SK-N-SH (cell line): ENCODE data around the gene PDE4D. TPM values are rescaled to one million over a fixed set of nuclear protein-coding genes. Genes with fewer than 3 reads are reported as not detected.

Experiments
- CTCF ChIA-PET: fragments of 300-600, 350-600 bp; formaldehyde crosslinking; extraction: SDS; loops from one replicate; lab custom pipeline; 2021; lab: Yijun Ruan, JAX
- POLR2A ChIA-PET: fragments of 350-600 bp; sonication (Branson Sonifier 250); formaldehyde crosslinking; extraction: SDS; loops from one replicate; lab custom pipeline; 2020; ENCODE audit warnings: antibody characterized with exemption, inconsistent platforms; lab: Yijun Ruan, JAX
- DNase-seq: peaks from one replicate; pipeline ENCODE4 v3.0.0; 2012
- H2AFZ ChIP-seq: fragments of 200-600 bp; sonication (generic); 2 replicates; pipeline ENCODE4 v1.8.1; 2016; ENCODE audit warnings: antibody characterized with exemption, mild to moderate bottlenecking, low read depth
- H3F3A ChIP-seq: fragments of 200-600 bp; sonication (generic); replicated peaks from 2 replicates; pipeline ENCODE3; 2016; ENCODE audit warnings: antibody characterized with exemption, mild to moderate bottlenecking; ENCODE audit not compliant: insufficient read depth
- H3K27ac ChIP-seq, 2 experiments: fragments of 200-500 bp in 1 of 2; fragments of 200-600 bp in 1 of 2; sonication (Bioruptor generic) in 1 of 2; sonication (generic), shearing (Covaris generic) in 1 of 2; 2 replicates each; pipeline versions ENCODE4 v1.5.1 to v1.6.1; 2014 to 2016; ENCODE audit warnings: low read depth in 2 of 2, inconsistent platforms in 1 of 2, low read length in 1 of 2, mild to moderate bottlenecking in 1 of 2, mixed read lengths in 1 of 2
- H3K27me3 ChIP-seq: fragments of 200-600 bp; sonication (generic), shearing (Covaris generic); 2 replicates; pipeline ENCODE4 v1.6.1; 2016; ENCODE audit warnings: mixed run types; ENCODE audit not compliant: insufficient read depth
- H3K36me3 ChIP-seq, 2 experiments: fragments of 200-500 bp in 1 of 2; fragments of 200-600 bp in 1 of 2; sonication (Bioruptor generic) in 1 of 2; sonication (generic) in 1 of 2; replicated peaks in 1 of 2; 2 replicates each; pipeline versions ENCODE3 to v1.5.1; 2014 to 2016; ENCODE audit warnings: low read length in 1 of 2, mild to moderate bottlenecking in 1 of 2; ENCODE audit not compliant: insufficient read depth in 2 of 2, control insufficient read depth in 1 of 2
- H3K4me1 ChIP-seq, 2 experiments: fragments of 200-500 bp in 1 of 2; fragments of 200-600 bp in 1 of 2; sonication (Bioruptor generic) in 1 of 2; sonication (generic), shearing (Covaris generic) in 1 of 2; 2 replicates each; pipeline versions ENCODE4 v1.5.1 to v1.6.1; 2014 to 2016; ENCODE audit warnings: low read depth in 1 of 2, low read length in 1 of 2, mixed run types in 1 of 2; ENCODE audit not compliant: insufficient read depth in 2 of 2, control insufficient read depth in 1 of 2
- H3K4me2 ChIP-seq: fragments of 200-600 bp; sonication (generic), shearing (Covaris generic); 2 replicates; pipeline ENCODE4 v1.6.1; 2017; ENCODE audit warnings: mixed run types
- H3K4me3 ChIP-seq, 2 experiments: fragments of 200-500 bp in 1 of 2; fragments of 200-600 bp in 1 of 2; sonication (Bioruptor generic) in 1 of 2; sonication (generic), shearing (Covaris generic) in 1 of 2; 2 replicates each; pipeline versions ENCODE4 v1.5.1 to v1.8.1; 2014 to 2016; ENCODE audit warnings: low read depth in 2 of 2, inconsistent platforms in 1 of 2, low read length in 1 of 2, mild to moderate bottlenecking in 1 of 2, mixed read lengths in 1 of 2, moderate library complexity in 1 of 2
- H3K79me2 ChIP-seq: fragments of 200-600 bp; sonication (generic); 2 replicates; pipeline ENCODE4 v1.8.1; 2017; ENCODE audit warnings: mild to moderate bottlenecking; ENCODE audit not compliant: insufficient read depth
- H3K9ac ChIP-seq: fragments of 200-600 bp; sonication (generic); 2 replicates; pipeline ENCODE4 v1.6.1; 2017; ENCODE audit warnings: mixed run types
- H3K9me2 ChIP-seq: fragments of 200-600 bp; sonication (generic); 2 replicates; pipeline ENCODE4 v1.6.1; 2017; ENCODE audit warnings: mixed run types
- H3K9me3 ChIP-seq: fragments of 200-600 bp; sonication (generic); 2 replicates; pipeline ENCODE4 v1.6.1; 2017; ENCODE audit warnings: mixed run types, mild to moderate bottlenecking, moderate library complexity
- H4K20me1 ChIP-seq: fragments of 200-600 bp; sonication (generic); 2 replicates; pipeline ENCODE4 v1.6.1; 2017; ENCODE audit warnings: mild to moderate bottlenecking, mixed run types; ENCODE audit not compliant: insufficient read depth
- FOSL2 ChIP-seq: IDR thresholded peaks from 2 replicates; pipeline ENCODE4 v1.4.0; 2012; ENCODE audit warnings: low read depth, mild to moderate bottlenecking, moderate library complexity, borderline replicate concordance
- FOXJ3 ChIP-seq: sonication (generic); formaldehyde crosslinking; IDR thresholded peaks from 2 replicates; pipeline ENCODE4 v1.5.1; 2020; ENCODE audit warnings: mild to moderate bottlenecking, missing genetic modification reagents
- GABPA ChIP-seq: IDR thresholded peaks from 2 replicates; pipeline ENCODE4 v1.4.0; 2012; ENCODE audit warnings: low read depth, mild to moderate bottlenecking
- GATA2 ChIP-seq: sonication (generic); formaldehyde crosslinking; IDR thresholded peaks from 2 replicates; pipeline ENCODE4 v1.5.0; 2020; ENCODE audit warnings: mild to moderate bottlenecking, missing genetic modification reagents
- NFIC ChIP-seq: IDR thresholded peaks from 2 replicates; pipeline ENCODE4 v1.4.0; 2012; ENCODE audit warnings: borderline replicate concordance
- POLR2AphosphoS5 ChIP-seq: IDR thresholded peaks from 2 replicates; pipeline ENCODE4 v1.6.1; 2012; ENCODE audit warnings: low read depth, low read length
- RCOR1 ChIP-seq: fragments of 150-350 bp; IDR thresholded peaks from 2 replicates; pipeline ENCODE4 v1.6.1; 2017; ENCODE audit warnings: antibody characterized with exemption, low read length
- RXRA ChIP-seq: IDR thresholded peaks from 2 replicates; pipeline ENCODE4 v1.4.0; 2012; ENCODE audit warnings: low read depth, mild to moderate bottlenecking, borderline replicate concordance
- SMC3 ChIP-seq: IDR thresholded peaks from 2 replicates; pipeline ENCODE4 v1.6.1; 2012; ENCODE audit warnings: low read depth, low read length, improper control_type of control experiment
- TAF1 ChIP-seq: IDR thresholded peaks from 2 replicates; pipeline ENCODE4 v1.6.1; 2012; ENCODE audit warnings: low read depth, mild to moderate bottlenecking, low read length, moderate library complexity, borderline replicate concordance
- TCF12 ChIP-seq: IDR thresholded peaks from 2 replicates; pipeline ENCODE4 v1.4.0; 2012
- WGBS: methylation state at CpG from one replicate; pipeline ENCODE4 v1.1.6; 2017; ENCODE audit warnings: low lambda C conversion rate; 5-methylcytosine and 5-hydroxymethylcytosine counted together
- polyA plus RNA-seq, 3 experiments: library from polyadenylated mRNA; depleted of rRNA; stranded (reverse); fragments of >200 nt; gene quantifications; 2 replicates each; pipeline ENCODE4 v1.2.3, GENCODE V29; 2012
- TF ChIP-seq, protein P1 (sequence below): IDR thresholded peaks from 2 replicates; pipeline ENCODE4 v1.4.0; 2012; ENCODE audit warnings: low read depth, borderline replicate concordance

PDE4D gene
- polyA plus RNA-seq, 1 of the 3 experiments (the other 2 are of a cell fraction): 2.4 TPM

DNA sequence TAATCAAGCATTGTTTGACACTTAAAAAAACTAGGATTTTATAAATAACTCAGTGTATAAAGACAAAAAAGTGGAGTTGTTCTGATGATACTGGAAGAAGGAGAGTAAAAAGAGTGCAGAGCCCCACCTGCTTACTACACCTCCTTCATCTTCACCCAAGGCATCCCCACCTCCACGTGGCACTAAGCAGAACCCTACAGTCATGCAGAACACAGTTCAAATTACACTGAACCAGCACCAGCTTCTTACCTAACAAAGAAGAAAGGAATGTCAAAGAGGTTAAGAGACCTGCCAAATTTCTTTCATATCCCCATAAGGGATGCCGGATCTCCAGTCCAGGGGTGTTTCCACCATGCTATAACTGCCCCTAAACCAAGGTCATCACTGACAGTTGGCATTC lies 55.5 kb downstream of the PDE4D start:
- WGBS: 72% methylated on average over 2 of the region's 2 CpGs
- Histone ChIP-seq H3K27me3 (no peaks in the 10 kb centered on the region), H3K4me1 (peaks cover 13 to 15% of the 10 kb centered on the region in 2 experiments), H3K4me3 (no peak overlapping the region), H2AFZ (no peak overlapping the region), H3K27ac (no peak overlapping the region), H3F3A (peaks cover 40% of the 10 kb centered on the region), H3K9me3 (no peaks in the 10 kb centered on the region), H3K9me2 (no peaks in the 10 kb centered on the region), H3K9ac (no peak overlapping the region), H3K36me3 (no peaks in the 10 kb centered on the region), H4K20me1 (no peaks in the 10 kb centered on the region), H3K79me2 (no peaks in the 10 kb centered on the region), H3K4me2 (no peak overlapping the region)
- no peak for TF ChIP-seq GABPA
- TF ChIP-seq TCF12: no peak
- TF ChIP-seq RCOR1: no peak
- no peak for TF ChIP-seq NFIC
- ChIA-PET CTCF (no interaction called here), POLR2A (no interaction called here)
- DNase-seq: no peak

DNA sequence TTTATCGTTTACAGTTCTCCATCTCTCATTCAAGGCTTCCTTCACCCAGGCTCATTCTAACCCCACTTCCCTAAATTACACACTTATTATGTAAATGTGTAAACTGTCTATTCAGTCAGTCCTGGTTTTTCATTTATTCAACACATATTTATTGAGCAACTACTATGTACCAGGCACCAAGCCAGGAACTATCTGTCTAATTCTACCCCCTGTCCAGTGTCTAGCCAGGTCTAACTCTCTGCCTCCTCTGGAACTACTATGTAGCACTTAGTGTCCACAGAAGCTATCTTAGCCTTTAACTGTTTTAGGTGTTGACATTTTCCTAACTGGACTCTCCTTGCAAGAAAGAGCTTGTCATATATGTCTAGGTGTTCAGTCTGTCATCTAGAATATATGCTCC lies 56.5 kb downstream of the PDE4D start:
- Histone ChIP-seq H3K9me2 (no peaks in the 10 kb centered on the region), H3K27ac (no peak overlapping the region)
- CTCF ChIA-PET: no interaction called here
- TF ChIP-seq RXRA (no peak), POLR2AphosphoS5 (no peak), SMC3 (no peak), GATA2 (no peak), TAF1 (no peak)
- TF ChIP-seq, protein P1, sequence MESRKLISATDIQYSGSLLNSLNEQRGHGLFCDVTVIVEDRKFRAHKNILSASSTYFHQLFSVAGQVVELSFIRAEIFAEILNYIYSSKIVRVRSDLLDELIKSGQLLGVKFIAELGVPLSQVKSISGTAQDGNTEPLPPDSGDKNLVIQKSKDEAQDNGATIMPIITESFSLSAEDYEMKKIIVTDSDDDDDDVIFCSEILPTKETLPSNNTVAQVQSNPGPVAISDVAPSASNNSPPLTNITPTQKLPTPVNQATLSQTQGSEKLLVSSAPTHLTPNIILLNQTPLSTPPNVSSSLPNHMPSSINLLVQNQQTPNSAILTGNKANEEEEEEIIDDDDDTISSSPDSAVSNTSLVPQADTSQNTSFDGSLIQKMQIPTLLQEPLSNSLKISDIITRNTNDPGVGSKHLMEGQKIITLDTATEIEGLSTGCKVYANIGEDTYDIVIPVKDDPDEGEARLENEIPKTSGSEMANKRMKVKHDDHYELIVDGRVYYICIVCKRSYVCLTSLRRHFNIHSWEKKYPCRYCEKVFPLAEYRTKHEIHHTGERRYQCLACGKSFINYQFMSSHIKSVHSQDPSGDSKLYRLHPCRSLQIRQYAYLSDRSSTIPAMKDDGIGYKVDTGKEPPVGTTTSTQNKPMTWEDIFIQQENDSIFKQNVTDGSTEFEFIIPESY: no peak
- TF ChIP-seq, all 33 proteins: peak for 0
- Histone ChIP-seq H2AFZ (no peak overlapping the region), H4K20me1 (no peaks in the 10 kb centered on the region), H3K9me3 (no peaks in the 10 kb centered on the region), H3K9ac (no peak overlapping the region), H3K36me3 (no peaks in the 10 kb centered on the region), H3K4me3 (no peak overlapping the region), H3K4me2 (no peak overlapping the region), H3F3A (peaks cover 35% of the 10 kb centered on the region), H3K4me1 (peaks cover 14 to 16% of the 10 kb centered on the region in 2 experiments), H3K79me2 (no peaks in the 10 kb centered on the region), H3K27me3 (no peaks in the 10 kb centered on the region)
- 92% methylated on average over 1 of the region's 1 CpG for WGBS
- POLR2A ChIA-PET: no interaction called here
- no peak for DNase-seq

- TF ChIP-seq FOSL2 (0 out of 2 replicates have a peak, but pooled peaks have one; percentile 7), FOXJ3 (CRISPR knock-in tag) (no peak), TAF1 (no peak), SMC3 (no peak)
- H3K27me3 ChIP-seq: no peaks in the 10 kb centered on the region
- H3F3A ChIP-seq: peaks cover 33% of the 10 kb centered on the region
- DNase-seq: no peak
- H4K20me1 ChIP-seq: no peaks in the 10 kb centered on the region
- H3K4me2 ChIP-seq: no peak overlapping the region
- H3K9ac ChIP-seq: no peak overlapping the region
- ChIA-PET CTCF (interaction anchor here (0.9 to 1.8 kb wide), 2 partner anchors 26 to 35 kb away, joined by 3 to 8 read pairs; no protein-coding TSS in a partner anchor), POLR2A (no interaction called here)
- H3K4me3 ChIP-seq: no peak overlapping the region
- WGBS: 25% methylated on average over 3 of the region's 3 CpGs
- H2AFZ ChIP-seq: no peak overlapping the region
- no peaks in the 10 kb centered on the region for H3K9me3 ChIP-seq
- no peaks in the 10 kb centered on the region for H3K9me2 ChIP-seq
- H3K27ac ChIP-seq: no peak overlapping the region
- H3K4me1 ChIP-seq: peaks cover 7 to 14% of the 10 kb centered on the region in 2 experiments; a peak in 3 of 4 replicates
- H3K79me2 ChIP-seq: no peaks in the 10 kb centered on the region
- H3K36me3 ChIP-seq: no peaks in the 10 kb centered on the region
Observed at GRCh38 chr5:59835800-59836199, 57.7 kb downstream of the PDE4D start.
